ENCODE data around the gene NRK. TPM values are rescaled to one million over a fixed set of nuclear protein-coding genes. Genes with fewer than 3 reads are reported as not detected.

NRK gene
- total and polyA plus RNA-seq, 2 donors from 2014 or later = 5.0 to 7.9 TPM

- DNase-seq = peak in 1 of 5 donors; percentile 17
- no peak for FAIRE-seq
- Histone ChIP-seq H3K27ac (ENCODE audit: low read depth in 2 of 2, low read length in 2 of 2) (no peak overlapping the region), H3K4me3 (ENCODE audit: low read length in 3 of 3) (no peak overlapping the region), H3K9me3 (ENCODE audit: control insufficient read depth in 2 of 3, insufficient read depth in 1 of 3, low read length in 3 of 3) (no peaks in the 10 kb centered on the region), H3K9ac (ENCODE audit: low read length in 3 of 3) (no peak overlapping the region), H3K36me3 (ENCODE audit: control insufficient read depth in 2 of 3, insufficient read depth in 3 of 3, low read length in 3 of 3) (no peaks in the 10 kb centered on the region), H3K4me1 (ENCODE audit: control insufficient read depth in 2 of 3, insufficient read depth in 2 of 3, low read depth in 1 of 3, low read length in 3 of 3) (no peaks in the 10 kb centered on the region), H3K27me3 (ENCODE audit: control insufficient read depth, insufficient read depth, low read length) (peaks cover 4% of the 10 kb centered on the region)
- intact Hi-C loops (cut with DNase I) = no loop called here
- no peak for TF ChIP-seq CTCF (IDR thresholded peaks at IDR 0.05; ENCODE audit: borderline replicate concordance, extremely low read depth, insufficient read depth)
Measured at GRCh38 chrX:105865709-105866108, 43.4 kb downstream of the NRK start.

- no peak overlapping the region for H3K4me3 ChIP-seq (ENCODE audit: low read length in 3 of 3)
- DNase-seq (no peak), FAIRE-seq (no peak)
- H3K36me3 ChIP-seq (ENCODE audit: control insufficient read depth in 2 of 3, insufficient read depth in 3 of 3, low read length in 3 of 3) = no peaks in the 10 kb centered on the region
- H3K27me3 ChIP-seq (ENCODE audit: control insufficient read depth, insufficient read depth, low read length) = peaks cover 6% of the 10 kb centered on the region
- no peak overlapping the region for H3K27ac ChIP-seq (ENCODE audit: low read depth in 2 of 2, low read length in 2 of 2)
- intact Hi-C loops (cut with DNase I) = no loop called here
- TF ChIP-seq CTCF (IDR thresholded peaks at IDR 0.05; ENCODE audit: borderline replicate concordance, extremely low read depth, insufficient read depth) = no peak
- no peaks in the 10 kb centered on the region for H3K4me1 ChIP-seq (ENCODE audit: control insufficient read depth in 2 of 3, insufficient read depth in 2 of 3, low read depth in 1 of 3, low read length in 3 of 3)
- H3K9me3 ChIP-seq (ENCODE audit: control insufficient read depth in 2 of 3, insufficient read depth in 1 of 3, low read length in 3 of 3) = no peaks in the 10 kb centered on the region
- H3K9ac ChIP-seq (ENCODE audit: low read length in 3 of 3) = no peak overlapping the region
Measured at GRCh38 chrX:105869701-105870100, 47.4 kb downstream of the NRK start.

- Histone ChIP-seq H3K36me3 (ENCODE audit: control insufficient read depth in 2 of 3, insufficient read depth in 3 of 3, low read length in 3 of 3) (no peaks in the 10 kb centered on the region), H3K9ac (ENCODE audit: low read length in 3 of 3) (no peak overlapping the region), H3K4me1 (ENCODE audit: control insufficient read depth in 2 of 3, insufficient read depth in 2 of 3, low read depth in 1 of 3, low read length in 3 of 3) (no peaks in the 10 kb centered on the region), H3K9me3 (ENCODE audit: control insufficient read depth in 2 of 3, insufficient read depth in 1 of 3, low read length in 3 of 3) (no peaks in the 10 kb centered on the region), H3K4me3 (ENCODE audit: low read length in 3 of 3) (no peak overlapping the region), H3K27ac (ENCODE audit: low read depth in 2 of 2, low read length in 2 of 2) (no peak overlapping the region), H3K27me3 (ENCODE audit: control insufficient read depth, insufficient read depth, low read length) (peaks cover 6% of the 10 kb centered on the region)
- no peak for TF ChIP-seq CTCF (IDR thresholded peaks at IDR 0.05; ENCODE audit: borderline replicate concordance, extremely low read depth, insufficient read depth)
- FAIRE-seq = no peak
- peak in 1 of 5 donors; percentile 8 for DNase-seq
- intact Hi-C loops (cut with DNase I) = no loop called here
Measured at GRCh38 chrX:105870445-105870844, 48.1 kb downstream of the NRK start.

GRCh38 chrX:105872941-105873340, 50.6 kb downstream of the NRK start:
- FAIRE-seq = no peak
- intact Hi-C loops (cut with DNase I) = no loop called here
- H3K9ac ChIP-seq (ENCODE audit: low read length in 3 of 3) = no peak overlapping the region
- no peak for DNase-seq
- no peak overlapping the region for H3K27ac ChIP-seq (ENCODE audit: low read depth in 2 of 2, low read length in 2 of 2)
- peaks cover 9% of the 10 kb centered on the region for H3K27me3 ChIP-seq (ENCODE audit: control insufficient read depth, insufficient read depth, low read length)
- no peaks in the 10 kb centered on the region for H3K4me1 ChIP-seq (ENCODE audit: control insufficient read depth in 2 of 3, insufficient read depth in 2 of 3, low read depth in 1 of 3, low read length in 3 of 3)
- no peaks in the 10 kb centered on the region for H3K9me3 ChIP-seq (ENCODE audit: control insufficient read depth in 2 of 3, insufficient read depth in 1 of 3, low read length in 3 of 3)
- H3K36me3 ChIP-seq (ENCODE audit: control insufficient read depth in 2 of 3, insufficient read depth in 3 of 3, low read length in 3 of 3) = no peaks in the 10 kb centered on the region
- H3K4me3 ChIP-seq (ENCODE audit: low read length in 3 of 3) = no peak overlapping the region
- no peak for TF ChIP-seq CTCF (IDR thresholded peaks at IDR 0.05; ENCODE audit: borderline replicate concordance, extremely low read depth, insufficient read depth)

Data from kidney (tissue), 14 donors.